A549 (cell line): ENCODE data around the gene PDE4D.
A peak's percentile ranks its signal among the peaks of the same experiment; 100 is the strongest.

Experiments
- JUN ChIP-seq, 2 experiments: fragments of >200 bp; sonication (Bioruptor Twin); formaldehyde crosslinking; IDR thresholded peaks; 2 replicates in 1 of 2; 3 replicates in 1 of 2; pipeline ENCODE4 v1.6.1; 2016 to 2017
- MAFK ChIP-seq: fragments of 450-650 bp; IDR thresholded peaks from 2 replicates; pipeline ENCODE4 v1.6.1; 2014; ENCODE audit not compliant: partially characterized antibody
- PHF8 ChIP-seq: fragments of 200-600 bp; sonication (generic); IDR thresholded peaks from 2 replicates; pipeline ENCODE4 v1.6.1; 2016; ENCODE audit warnings: low read depth, mild to moderate bottlenecking, antibody characterized with exemption, moderate library complexity, borderline replicate concordance
- POLR2A ChIP-seq: IDR thresholded peaks from 2 replicates; pipeline ENCODE4 v1.6.1; 2012; ENCODE audit warnings: mild to moderate bottlenecking, low read length
- RARB ChIP-seq: fragments of 250-450 bp; sonication (Bioruptor Pico); IDR thresholded peaks from 2 replicates; pipeline ENCODE4 v1.8.0; 2021; ENCODE audit warnings: mild to moderate bottlenecking, moderate library complexity
- RNF2 ChIP-seq: fragments of 200-600 bp; sonication (generic); IDR thresholded peaks from 2 replicates; pipeline ENCODE4 v1.6.1; 2016; ENCODE audit warnings: low read depth, mild to moderate bottlenecking, antibody characterized with exemption, moderate library complexity, borderline replicate concordance
- SMC3 ChIP-seq: fragments of >200 bp; sonication (Bioruptor Twin); formaldehyde crosslinking; IDR thresholded peaks from 3 replicates; pipeline ENCODE4 v1.6.1; 2018; ENCODE audit warnings: inconsistent platforms
- TF ChIP-seq, protein P1 (sequence below): IDR thresholded peaks from 2 replicates; pipeline ENCODE4 v1.6.1; 2012
- TF ChIP-seq, protein P2 (sequence below): fragments of >200 bp; sonication (Bioruptor Twin); formaldehyde crosslinking; IDR thresholded peaks from 3 replicates; pipeline ENCODE4 v1.5.1; 2016
- TF ChIP-seq, protein P3 (sequence below): IDR thresholded peaks from 2 replicates; pipeline ENCODE4 v1.6.1; 2012
- TF ChIP-seq, protein P4 (sequence below): fragments of 150-350 bp; IDR thresholded peaks from 2 replicates; pipeline ENCODE4 v1.6.1; 2014; ENCODE audit warnings: low read depth, mild to moderate bottlenecking, low read length

DNA sequence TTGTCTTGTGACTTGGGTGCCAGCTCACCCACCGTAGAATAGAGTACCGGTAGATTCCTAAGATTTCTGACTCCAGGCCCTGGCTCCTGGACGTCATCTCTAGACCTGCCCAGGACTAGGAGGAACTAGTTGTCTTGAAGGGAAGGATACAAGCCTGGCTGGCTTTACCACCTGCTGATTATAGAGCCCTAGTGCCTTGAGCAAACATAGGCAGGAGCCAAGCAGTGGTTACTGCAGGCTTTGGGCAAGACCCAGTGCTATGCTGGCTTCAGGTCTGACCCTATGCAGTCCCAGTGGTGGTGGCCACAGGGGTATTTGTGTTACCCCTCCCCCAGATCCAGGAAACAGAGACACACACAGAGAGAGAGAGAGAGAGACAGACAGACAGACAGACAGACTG, 606.2 kb downstream of the PDE4D start:
- TF ChIP-seq, protein P1, sequence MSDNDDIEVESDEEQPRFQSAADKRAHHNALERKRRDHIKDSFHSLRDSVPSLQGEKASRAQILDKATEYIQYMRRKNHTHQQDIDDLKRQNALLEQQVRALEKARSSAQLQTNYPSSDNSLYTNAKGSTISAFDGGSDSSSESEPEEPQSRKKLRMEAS = no peak
- TF ChIP-seq JUN (IDR thresholded peaks at IDR 0.05) = 0 out of 5 replicates have a peak, but pooled peaks of 1 of the 2 experiments have one; percentile 16
- TF ChIP-seq, protein P2, sequence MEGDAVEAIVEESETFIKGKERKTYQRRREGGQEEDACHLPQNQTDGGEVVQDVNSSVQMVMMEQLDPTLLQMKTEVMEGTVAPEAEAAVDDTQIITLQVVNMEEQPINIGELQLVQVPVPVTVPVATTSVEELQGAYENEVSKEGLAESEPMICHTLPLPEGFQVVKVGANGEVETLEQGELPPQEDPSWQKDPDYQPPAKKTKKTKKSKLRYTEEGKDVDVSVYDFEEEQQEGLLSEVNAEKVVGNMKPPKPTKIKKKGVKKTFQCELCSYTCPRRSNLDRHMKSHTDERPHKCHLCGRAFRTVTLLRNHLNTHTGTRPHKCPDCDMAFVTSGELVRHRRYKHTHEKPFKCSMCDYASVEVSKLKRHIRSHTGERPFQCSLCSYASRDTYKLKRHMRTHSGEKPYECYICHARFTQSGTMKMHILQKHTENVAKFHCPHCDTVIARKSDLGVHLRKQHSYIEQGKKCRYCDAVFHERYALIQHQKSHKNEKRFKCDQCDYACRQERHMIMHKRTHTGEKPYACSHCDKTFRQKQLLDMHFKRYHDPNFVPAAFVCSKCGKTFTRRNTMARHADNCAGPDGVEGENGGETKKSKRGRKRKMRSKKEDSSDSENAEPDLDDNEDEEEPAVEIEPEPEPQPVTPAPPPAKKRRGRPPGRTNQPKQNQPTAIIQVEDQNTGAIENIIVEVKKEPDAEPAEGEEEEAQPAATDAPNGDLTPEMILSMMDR = no peak
- TF ChIP-seq PHF8 = no peak
- TF ChIP-seq RNF2 = no peak
- TF ChIP-seq, protein P3, sequence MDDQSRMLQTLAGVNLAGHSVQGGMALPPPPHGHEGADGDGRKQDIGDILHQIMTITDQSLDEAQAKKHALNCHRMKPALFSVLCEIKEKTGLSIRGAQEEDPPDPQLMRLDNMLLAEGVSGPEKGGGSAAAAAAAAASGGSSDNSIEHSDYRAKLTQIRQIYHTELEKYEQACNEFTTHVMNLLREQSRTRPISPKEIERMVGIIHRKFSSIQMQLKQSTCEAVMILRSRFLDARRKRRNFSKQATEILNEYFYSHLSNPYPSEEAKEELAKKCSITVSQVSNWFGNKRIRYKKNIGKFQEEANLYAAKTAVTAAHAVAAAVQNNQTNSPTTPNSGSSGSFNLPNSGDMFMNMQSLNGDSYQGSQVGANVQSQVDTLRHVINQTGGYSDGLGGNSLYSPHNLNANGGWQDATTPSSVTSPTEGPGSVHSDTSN = no peak
- no peak for TF ChIP-seq RARB (CRISPR knock-in tag)
- no peak for TF ChIP-seq POLR2A
- TF ChIP-seq, protein P4, sequence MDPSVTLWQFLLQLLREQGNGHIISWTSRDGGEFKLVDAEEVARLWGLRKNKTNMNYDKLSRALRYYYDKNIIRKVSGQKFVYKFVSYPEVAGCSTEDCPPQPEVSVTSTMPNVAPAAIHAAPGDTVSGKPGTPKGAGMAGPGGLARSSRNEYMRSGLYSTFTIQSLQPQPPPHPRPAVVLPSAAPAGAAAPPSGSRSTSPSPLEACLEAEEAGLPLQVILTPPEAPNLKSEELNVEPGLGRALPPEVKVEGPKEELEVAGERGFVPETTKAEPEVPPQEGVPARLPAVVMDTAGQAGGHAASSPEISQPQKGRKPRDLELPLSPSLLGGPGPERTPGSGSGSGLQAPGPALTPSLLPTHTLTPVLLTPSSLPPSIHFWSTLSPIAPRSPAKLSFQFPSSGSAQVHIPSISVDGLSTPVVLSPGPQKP = no peak
- no peak for TF ChIP-seq SMC3
- TF ChIP-seq MAFK = no peak
